ENCODE measurements around the gene RASAL2. TPM values are rescaled to one million over a fixed set of nuclear protein-coding genes. Genes with fewer than 3 reads are reported as not detected.

Gene RASAL2
- total and polyA plus RNA-seq, 2 of the 13 experiments (the other 11 are each of a cell fraction or from before 2014, with no cell fraction given), result 5.4 to 5.9 TPM

GRCh38 chr1:178065250-178065649, 28.7 kb upstream of the RASAL2 start:
- Histone ChIP-seq H2AFZ (ENCODE audit: low read length) (no peak overlapping the region), H3K36me3 (replicated peaks in 1 of 2; ENCODE audit: control insufficient read depth in 1 of 2, insufficient read depth in 2 of 2, low read length in 2 of 2) (no peaks in the 10 kb centered on the region), H3K4me2 (ENCODE audit: low read depth, low read length) (no peak overlapping the region), H3K27ac (ENCODE audit: extremely low read length, insufficient read depth, low read length) (no peak overlapping the region), H3K9me3 (ENCODE audit: low read length) (no peaks in the 10 kb centered on the region), H3K79me2 (ENCODE audit: insufficient read depth, low read length) (no peaks in the 10 kb centered on the region), H3K4me3 (replicated peaks in 1 of 3; ENCODE audit: insufficient read depth in 1 of 3, low read depth in 2 of 3, low read length in 3 of 3) (no peak overlapping the region), H3K9ac (ENCODE audit: insufficient read depth, low read depth, low read length) (no peak overlapping the region), H4K20me1 (ENCODE audit: insufficient read depth, low read length) (no peaks in the 10 kb centered on the region), H3K4me1 (ENCODE audit: insufficient read depth, low read length) (peaks cover 69% of the 10 kb centered on the region), H3K27me3 (ENCODE audit: control insufficient read depth in 1 of 2, insufficient read depth in 2 of 2, low read length in 2 of 2) (no peaks in the 10 kb centered on the region)
- intact Hi-C loops (cut with micrococcal nuclease; ENCODE audit: unreplicated experiment), result no loop called here
- no peak for DNase-seq (ENCODE audit: low spot score)
- FAIRE-seq, result no peak
- CTCF ChIA-PET (ENCODE audit: low intra/inter-chr PET ratio, low total read pairs), result no interaction called here
- in situ Hi-C loops (cut with HindIII; ENCODE audit: extremely low pct_ligation_motif_present, low pct_unique_long_range_greater_than_20kb), result no loop called here
- no peak for ATAC-seq
- BruUV-seq (replicated peaks), result no TSS peak
- POLR2A ChIA-PET, result interaction anchor here (1.5 to 1.6 kb wide), 2 partner anchors 13 to 27 kb away, joined by 3 to 8 read pairs; no protein-coding TSS in a partner anchor
- 13% methylated on average over 3 of the region's 3 CpGs for WGBS (ENCODE audit: low lambda C conversion rate)
- TF ChIP-seq PBX3 (CRISPR knock-in tag; IDR thresholded peaks at IDR 0.05; ENCODE audit: borderline replicate concordance) (no peak), ZNF121 (CRISPR knock-in tag; IDR thresholded peaks at IDR 0.05) (peak; percentile 67; the same call in 1 of the 2 replicates), MAX (IDR thresholded peaks at IDR 0.05) (no peak), CEBPZ (IDR thresholded peaks at IDR 0.05; ENCODE audit: low read length) (no peak), NCOA5 (CRISPR knock-in tag; IDR thresholded peaks at IDR 0.05) (no peak), ZNF343 (CRISPR knock-in tag; IDR thresholded peaks at IDR 0.05) (no peak), ZNF513 (CRISPR knock-in tag; conservative IDR thresholded peaks at IDR 0.05) (no peak), POGZ (CRISPR knock-in tag; IDR thresholded peaks at IDR 0.05) (no peak), ZNF18 (CRISPR knock-in tag; IDR thresholded peaks at IDR 0.05; ENCODE audit: insufficient replicate concordance) (peak; percentile 38), ZNF326 (CRISPR knock-in tag; IDR thresholded peaks at IDR 0.05; ENCODE audit: borderline replicate concordance) (no peak), ZNF770 (CRISPR knock-in tag; IDR thresholded peaks at IDR 0.05) (peak; percentile 81), DRAP1 (CRISPR knock-in tag; IDR thresholded peaks at IDR 0.05) (no peak)

Measured in HepG2 (cell line).